SK-N-SH treated with all-trans-retinoic acid at 6 μM for 48 hours (cell line): ENCODE measurements around the gene ARHGAP4.

Experiments
- BACH2 ChIP-seq: fragments of 250-450 bp; sonication (Bioruptor Pico); IDR thresholded peaks from 2 replicates; pipeline ENCODE4 v1.9.0; 2021; ENCODE audit warnings: mild to moderate bottlenecking, borderline replicate concordance
- CSDC2 ChIP-seq: fragments of 250-450 bp; sonication (Bioruptor Pico); IDR thresholded peaks from 2 replicates; pipeline ENCODE4 v1.5.0; 2020; ENCODE audit warnings: mild to moderate bottlenecking, moderate library complexity
- GLIS3 ChIP-seq: fragments of 250-450 bp; sonication (Bioruptor Pico); IDR thresholded peaks from 2 replicates; pipeline ENCODE4 v1.5.0; 2020; ENCODE audit warnings: mild to moderate bottlenecking, moderate library complexity
- PATZ1 ChIP-seq: fragments of 250-450 bp; sonication (Bioruptor Pico); IDR thresholded peaks from 2 replicates; pipeline ENCODE4 v1.8.0; 2020; ENCODE audit warnings: mild to moderate bottlenecking, moderate library complexity, borderline replicate concordance
- RARB ChIP-seq: fragments of 250-450 bp; sonication (Bioruptor Pico); IDR thresholded peaks from 2 replicates; pipeline ENCODE4 v1.8.0; 2021; ENCODE audit warnings: mild to moderate bottlenecking, moderate library complexity
- ZC3H10 ChIP-seq: fragments of 250-450 bp; sonication (Bioruptor Pico); IDR thresholded peaks from 2 replicates; pipeline ENCODE4 v1.5.1; 2021; ENCODE audit warnings: mild to moderate bottlenecking, moderate library complexity
- ZFP30 ChIP-seq: fragments of 450-650 bp; formaldehyde crosslinking; IDR thresholded peaks from 2 replicates; pipeline ENCODE4 v1.5.0; 2022; ENCODE audit warnings: mild to moderate bottlenecking, moderate library complexity

GRCh38 chrX:153968255-153968654 lies 42.2 kb upstream of the ARHGAP4 start:
- TF ChIP-seq ZC3H10 (CRISPR knock-in tag) (no peak), PATZ1 (CRISPR knock-in tag) (no peak), BACH2 (CRISPR knock-in tag) (no peak), ZFP30 (CRISPR knock-in tag) (no peak), GLIS3 (CRISPR knock-in tag) (no peak), CSDC2 (CRISPR knock-in tag) (no peak), RARB (no peak)
